PC-3 (cell line): Measurements from ENCODE around the gene HSPA1L.

Source experiments
- CTCF ChIP-seq: fragments of 300-600 bp; sonication (generic); conservative IDR thresholded peaks from 2 replicates; pipeline ENCODE4 v1.5.1; 2017; ENCODE audit warnings: antibody characterized with exemption, low read depth, mild to moderate bottlenecking, low read length
- EZH2 ChIP-seq: fragments of 300-600 bp; sonication (generic); IDR thresholded peaks from one replicate; pipeline ENCODE4 v1.6.1; 2017; ENCODE audit warnings: antibody characterized with exemption, mild to moderate bottlenecking, low read length; ENCODE audit not compliant: unreplicated experiment
- EZH2phosphoT487 ChIP-seq: fragments of 300-600 bp; sonication (generic); IDR thresholded peaks from 2 replicates; pipeline ENCODE4 v1.6.1; 2018; ENCODE audit warnings: mild to moderate bottlenecking, antibody characterized with exemption, low read length, borderline replicate concordance

DNA sequence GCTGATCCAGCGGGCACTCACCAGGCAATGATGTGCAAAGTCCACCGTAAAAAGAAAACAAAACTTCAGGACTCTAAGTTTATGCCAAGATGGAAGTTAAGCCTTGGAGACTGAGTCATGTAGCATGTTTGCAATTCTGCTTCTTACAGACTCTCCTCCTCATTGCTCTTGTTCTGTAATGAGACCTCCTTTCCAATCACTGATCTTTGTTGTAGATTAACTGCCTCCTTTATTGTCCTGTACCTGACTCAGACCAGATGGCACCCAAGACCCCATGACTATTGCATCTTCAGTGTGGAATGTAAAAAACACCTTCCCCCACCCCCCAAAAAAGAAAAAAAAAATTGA lies 36.4 kb upstream of the HSPA1L start:
- TF ChIP-seq EZH2: no peak
- no peak for TF ChIP-seq CTCF
- TF ChIP-seq EZH2phosphoT487: no peak
